Epithelial cell of proximal tubule (primary cell): ENCODE data around the gene TUBA4B. TPM values are rescaled to one million over a fixed set of nuclear protein-coding genes. Genes with fewer than 3 reads are reported as not detected.
"Not testable (repeated sequence)": the region's sequence is repeated elsewhere in the genome, so short reads cannot be mapped to it uniquely, and the experiment has no call there.

ENCODE experiments used
- DNase-seq: peaks from one replicate; pipeline ENCODE4 v3.0.0-alpha.2; 2011; ENCODE audit warnings: low read depth
- H3K4me3 ChIP-seq: 2 replicates; pipeline ENCODE4 v1.5.1; 2011; ENCODE audit warnings: low read depth, mild to moderate bottlenecking, low read length
- total RNA-seq: library from RNA; depleted of rRNA; stranded (reverse); fragments of >200 nt; gene quantifications from 2 replicates; pipeline ENCODE4 v1.2.3, GENCODE V29; 2015
- TF ChIP-seq, protein P1 (sequence below): conservative IDR thresholded peaks from 2 replicates; pipeline ENCODE4 v1.5.1; 2012; ENCODE audit warnings: low read depth, mild to moderate bottlenecking, low read length

TUBA4B gene
- total RNA-seq, 1 donor from 2014 or later: 0.52 TPM

DNA sequence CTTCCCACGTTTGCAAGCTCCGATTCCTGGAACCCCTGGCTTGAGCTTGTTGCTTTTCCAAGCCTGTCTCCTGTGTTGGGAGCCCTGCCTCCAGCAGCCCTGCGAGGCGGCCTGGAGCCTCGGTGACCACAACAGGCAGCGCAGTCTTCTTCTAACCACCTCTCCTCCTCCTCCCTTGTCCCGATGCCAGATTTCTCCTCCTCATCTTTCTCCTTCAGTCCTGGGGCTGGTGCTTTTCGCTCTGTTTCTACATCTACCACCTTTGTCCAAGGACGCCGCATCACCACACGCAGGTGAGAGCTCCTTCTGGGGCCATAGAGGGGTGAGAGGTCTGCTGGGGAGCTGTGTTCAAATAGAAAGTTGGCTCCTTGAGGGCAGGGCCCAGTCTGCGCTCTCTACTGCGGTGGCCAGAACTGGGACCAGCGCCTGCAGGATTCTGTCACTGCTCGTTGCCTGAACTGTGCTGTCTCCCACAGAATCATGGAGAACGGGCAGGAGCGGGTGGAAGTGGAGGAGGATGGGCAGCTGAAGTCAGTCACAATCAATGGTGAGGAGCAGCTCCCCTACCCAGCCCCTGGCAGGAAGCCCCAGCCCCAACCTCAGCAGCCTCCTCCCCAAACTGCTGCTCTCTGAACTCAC is 30.0 kb downstream of the TUBA4B start:
- TF ChIP-seq, protein P1, sequence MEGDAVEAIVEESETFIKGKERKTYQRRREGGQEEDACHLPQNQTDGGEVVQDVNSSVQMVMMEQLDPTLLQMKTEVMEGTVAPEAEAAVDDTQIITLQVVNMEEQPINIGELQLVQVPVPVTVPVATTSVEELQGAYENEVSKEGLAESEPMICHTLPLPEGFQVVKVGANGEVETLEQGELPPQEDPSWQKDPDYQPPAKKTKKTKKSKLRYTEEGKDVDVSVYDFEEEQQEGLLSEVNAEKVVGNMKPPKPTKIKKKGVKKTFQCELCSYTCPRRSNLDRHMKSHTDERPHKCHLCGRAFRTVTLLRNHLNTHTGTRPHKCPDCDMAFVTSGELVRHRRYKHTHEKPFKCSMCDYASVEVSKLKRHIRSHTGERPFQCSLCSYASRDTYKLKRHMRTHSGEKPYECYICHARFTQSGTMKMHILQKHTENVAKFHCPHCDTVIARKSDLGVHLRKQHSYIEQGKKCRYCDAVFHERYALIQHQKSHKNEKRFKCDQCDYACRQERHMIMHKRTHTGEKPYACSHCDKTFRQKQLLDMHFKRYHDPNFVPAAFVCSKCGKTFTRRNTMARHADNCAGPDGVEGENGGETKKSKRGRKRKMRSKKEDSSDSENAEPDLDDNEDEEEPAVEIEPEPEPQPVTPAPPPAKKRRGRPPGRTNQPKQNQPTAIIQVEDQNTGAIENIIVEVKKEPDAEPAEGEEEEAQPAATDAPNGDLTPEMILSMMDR: no peak
- H3K4me3 ChIP-seq: no peak overlapping the region
- no peak for DNase-seq

DNA sequence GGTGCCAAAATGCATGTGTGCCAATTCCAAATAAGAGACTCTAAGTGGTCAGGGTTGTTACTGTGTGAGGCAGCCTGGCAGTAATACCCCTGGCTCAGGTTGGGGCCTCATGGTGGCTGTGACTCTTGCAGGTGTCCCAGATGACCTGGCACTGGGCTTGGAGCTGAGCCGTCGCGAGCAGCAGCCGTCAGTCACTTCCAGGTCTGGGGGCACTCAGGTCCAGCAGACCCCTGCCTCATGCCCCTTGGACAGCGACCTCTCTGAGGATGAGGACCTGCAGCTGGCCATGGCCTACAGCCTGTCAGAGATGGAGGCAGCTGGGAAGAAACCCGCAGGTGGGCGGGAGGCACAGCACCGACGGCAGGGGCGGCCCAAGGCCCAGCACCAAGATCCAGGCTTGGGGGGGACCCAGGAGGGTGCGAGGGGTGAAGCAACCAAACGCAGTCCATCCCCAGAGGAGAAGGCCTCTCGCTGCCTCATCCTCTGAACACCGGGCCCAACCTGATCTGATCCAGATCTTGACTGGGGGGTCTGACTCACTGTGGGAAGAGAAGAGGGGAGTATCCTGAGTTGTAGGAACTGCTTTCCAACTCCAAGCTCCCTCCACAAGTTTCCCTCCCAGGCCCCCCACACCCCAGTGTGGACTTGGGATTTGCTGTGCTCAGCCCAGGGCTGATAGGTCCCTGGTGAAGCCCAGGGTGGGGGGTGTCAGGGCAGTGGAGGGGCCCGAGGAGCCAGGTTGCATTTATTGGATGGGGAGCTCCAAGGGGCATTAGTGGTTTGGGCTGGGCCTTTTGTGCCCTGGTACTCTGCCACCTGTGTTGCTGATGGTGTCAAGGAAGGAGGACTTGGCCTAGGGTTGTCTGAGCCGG is 31.7 kb downstream of the TUBA4B start:
- DNase-seq: no peak
- no peak overlapping the region for H3K4me3 ChIP-seq
- TF ChIP-seq, protein P1: no peak

DNA sequence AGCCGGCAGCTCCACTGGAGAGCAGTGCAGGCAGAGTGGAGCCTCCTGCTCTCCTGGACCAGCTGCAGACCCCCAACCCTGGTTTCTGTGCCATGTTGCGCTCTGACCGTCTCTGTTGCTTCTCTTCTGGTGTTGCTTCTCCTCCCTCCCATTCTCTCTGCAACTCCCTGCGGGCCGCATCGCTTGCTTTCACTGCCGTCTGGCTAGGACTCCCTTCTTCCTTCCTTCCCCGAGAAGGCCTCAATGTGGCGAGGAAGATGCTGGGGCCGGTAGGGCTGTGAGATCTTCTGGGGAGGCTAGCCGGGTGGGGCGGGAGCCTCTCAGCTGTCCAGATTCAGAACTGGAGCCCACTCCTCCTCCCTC is 32.3 kb downstream of the TUBA4B start:
- no peak overlapping the region for H3K4me3 ChIP-seq
- TF ChIP-seq, protein P1: no peak
- DNase-seq: no peak

DNA sequence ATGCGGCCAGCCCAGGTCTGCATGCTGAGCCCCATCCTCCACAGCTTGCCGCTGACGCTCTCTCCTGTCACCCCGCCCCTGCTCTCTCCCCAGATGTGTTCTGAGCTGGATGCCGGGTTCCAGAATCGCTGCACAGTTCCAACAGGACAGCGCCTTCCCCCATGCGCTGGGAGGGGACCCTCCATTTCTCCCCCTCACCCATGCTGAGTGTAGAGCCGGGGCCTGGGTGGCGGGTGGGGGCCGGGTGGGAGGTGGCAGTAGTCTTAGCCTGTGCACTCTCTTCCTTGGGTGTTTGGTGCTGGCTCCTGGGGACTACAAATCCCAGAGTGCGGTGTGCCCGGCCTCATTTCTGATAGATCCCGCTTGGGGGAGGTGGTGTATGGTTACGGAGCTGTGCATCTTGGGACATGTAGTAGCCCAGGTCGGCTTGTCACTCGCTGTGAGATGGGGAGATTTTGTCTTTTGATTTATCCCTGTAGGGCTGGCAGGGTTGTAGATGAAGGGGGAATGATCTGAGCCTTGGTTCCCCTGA is 32.9 kb downstream of the TUBA4B start:
- no peak overlapping the region for H3K4me3 ChIP-seq
- DNase-seq: no peak
- TF ChIP-seq, protein P1: no peak

DNA sequence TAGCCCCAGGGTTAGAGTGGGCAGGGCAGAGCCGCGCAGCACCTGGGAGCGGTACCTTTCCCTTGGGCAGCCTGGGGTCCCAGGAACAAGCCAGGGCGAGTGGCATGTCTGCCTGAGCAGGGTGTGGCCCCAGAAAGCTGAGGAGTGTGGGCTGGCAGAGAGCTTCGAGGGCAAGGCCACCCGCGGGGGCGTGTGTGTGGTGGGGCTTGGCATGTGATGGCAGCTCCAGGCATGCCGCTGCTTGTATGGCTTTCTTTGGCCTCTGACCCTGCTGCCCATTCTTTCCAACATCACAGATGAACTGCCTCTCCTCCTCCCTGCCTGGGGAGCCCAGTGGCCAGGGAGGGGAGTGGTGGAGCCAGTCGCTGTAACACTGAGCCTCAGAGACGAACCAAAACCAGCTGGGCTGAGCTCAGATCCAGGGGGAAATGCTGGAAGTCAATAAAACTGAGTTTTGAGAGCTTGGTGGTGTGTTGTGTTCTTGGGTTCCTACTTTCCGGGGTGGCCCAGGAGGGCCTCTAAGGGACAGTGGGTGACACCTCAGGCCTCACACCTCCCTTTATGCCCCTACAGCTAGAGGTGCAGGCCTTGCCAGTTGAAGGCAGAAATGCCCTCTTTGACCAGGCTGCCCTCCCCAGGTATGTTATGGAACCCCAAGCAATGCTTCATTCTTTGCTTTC is 33.5 kb downstream of the TUBA4B start:
- TF ChIP-seq, protein P1: no peak
- DNase-seq: no peak

DNA sequence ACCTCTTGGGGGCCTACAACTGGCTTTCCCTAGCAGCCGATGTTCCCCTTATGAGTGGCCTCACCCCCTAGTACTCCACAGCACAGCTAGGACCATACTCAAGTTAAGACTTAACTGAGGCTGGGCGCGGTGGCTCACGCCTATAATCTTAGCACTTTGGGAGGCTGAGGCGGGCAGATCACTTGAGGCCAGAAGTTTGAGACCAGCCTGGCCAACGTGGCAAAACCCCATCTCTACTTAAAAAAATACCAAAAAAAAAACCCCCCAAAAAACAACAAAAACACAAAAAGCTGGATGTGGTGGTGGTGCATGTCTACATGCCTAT is 34.0 kb downstream of the TUBA4B start:
- not testable (repeated sequence) for DNase-seq, H3K4me3 ChIP-seq

More for the DNA sequence above, 33.5 kb downstream of the TUBA4B start:
- H3K4me3 ChIP-seq: no peak overlapping the region

DNA sequence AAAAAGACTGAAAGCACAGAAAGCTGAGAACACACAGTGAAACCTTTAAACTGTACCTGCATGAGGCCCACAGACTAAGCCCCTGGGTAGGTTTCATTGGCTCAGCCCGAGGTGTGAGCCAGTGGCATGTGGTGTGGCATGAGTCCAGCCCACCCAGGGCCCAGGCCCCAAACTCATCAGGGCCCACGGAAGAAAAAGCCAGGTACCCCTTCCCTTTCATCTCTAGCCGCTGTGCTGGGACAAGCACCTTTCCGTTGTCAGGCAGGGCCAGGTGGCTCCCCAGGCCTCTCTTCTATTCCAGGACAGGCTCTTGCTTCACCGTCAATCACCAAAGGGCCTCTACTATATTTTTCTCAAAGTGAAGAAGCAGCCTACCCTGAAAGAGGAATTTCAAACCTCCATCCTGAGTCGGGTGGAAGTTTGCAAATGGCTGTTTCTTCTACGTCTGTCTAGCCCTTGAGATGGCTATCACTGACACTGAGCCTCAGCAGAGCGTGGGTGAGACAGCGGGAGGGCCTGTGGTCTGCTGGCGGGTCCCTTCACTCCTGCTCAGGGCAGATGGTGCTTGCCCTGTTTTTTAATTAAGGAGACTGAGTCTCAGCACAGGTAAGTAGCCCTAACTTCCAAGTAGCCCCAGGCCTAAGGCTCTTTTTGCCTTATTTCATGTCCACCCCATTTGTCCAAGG is 34.7 kb downstream of the TUBA4B start:
- no peak overlapping the region for H3K4me3 ChIP-seq
- TF ChIP-seq, protein P1: no peak
- DNase-seq: no peak
